Osteoblast (primary cell): ENCODE measurements around the gene OST4. TPM values are rescaled to one million over a fixed set of nuclear protein-coding genes. Genes with fewer than 3 reads are reported as not detected.
"Not testable (repeated sequence)": the region's sequence is repeated elsewhere in the genome, so short reads cannot be mapped to it uniquely, and the experiment has no call there.

ENCODE experiments used
- DNase-seq: peaks from one replicate; pipeline ENCODE4 v3.0.0; 2011; ENCODE audit warnings: low spot score, mixed read lengths; ENCODE audit not compliant: insufficient read length; ENCODE audit errors: missing footprints
- H2AFZ ChIP-seq: 2 replicates; pipeline ENCODE4 v1.6.0; 2011; ENCODE audit warnings: mild to moderate bottlenecking, low read length
- H3K27ac ChIP-seq: 2 replicates; pipeline ENCODE4 v1.5.1; 2011; ENCODE audit warnings: mild to moderate bottlenecking, low read depth, low read length, moderate library complexity
- H3K27me3 ChIP-seq: 2 replicates; pipeline ENCODE4 v1.6.0; 2012; ENCODE audit warnings: mild to moderate bottlenecking, control low read depth, inconsistent platforms, low read length, moderate library complexity; ENCODE audit not compliant: insufficient read depth
- H3K36me3 ChIP-seq: 2 replicates; pipeline ENCODE4 v1.5.1; 2011; ENCODE audit warnings: mild to moderate bottlenecking, low read length, control low read depth, moderate library complexity; ENCODE audit not compliant: insufficient read depth
- H3K4me1 ChIP-seq: 2 replicates; pipeline ENCODE4 v1.5.1; 2011; ENCODE audit warnings: mild to moderate bottlenecking, low read length, control low read depth, moderate library complexity; ENCODE audit not compliant: insufficient read depth
- H3K4me2 ChIP-seq: 2 replicates; pipeline ENCODE4 v1.6.0; 2011; ENCODE audit warnings: mild to moderate bottlenecking, low read length; ENCODE audit not compliant: insufficient read depth
- H3K4me3 ChIP-seq: fragments of 200-600 bp; sonication (generic); 3 replicates; pipeline ENCODE4 v1.5.1; 2012; ENCODE audit warnings: mild to moderate bottlenecking, low read length, inconsistent platforms; ENCODE audit not compliant: insufficient read depth
- H3K79me2 ChIP-seq: 2 replicates; pipeline ENCODE4 v1.6.0; 2012; ENCODE audit warnings: mild to moderate bottlenecking, low read length, control low read depth, inconsistent platforms; ENCODE audit not compliant: insufficient read depth
- H3K9me3 ChIP-seq: 2 replicates; pipeline ENCODE4 v1.5.1; 2011; ENCODE audit warnings: low read depth, low read length, control low read depth
- H4K20me1 ChIP-seq: 2 replicates; pipeline ENCODE4 v1.6.0; 2012; ENCODE audit warnings: mild to moderate bottlenecking, low read length, control low read depth; ENCODE audit not compliant: insufficient read depth
- total RNA-seq: library from RNA; depleted of rRNA; stranded (reverse); fragments of >200 nt; gene quantifications from 2 replicates; pipeline ENCODE4 v1.2.3, GENCODE V29; 2012
- TF ChIP-seq, protein P1 (sequence below): IDR thresholded peaks from 2 replicates; pipeline ENCODE4 v1.5.1; 2011; ENCODE audit warnings: mild to moderate bottlenecking, low read depth, low read length, moderate library complexity; ENCODE audit errors: extremely low read depth

Gene OST4
- total RNA-seq, 1 donor: 202 TPM

DNA sequence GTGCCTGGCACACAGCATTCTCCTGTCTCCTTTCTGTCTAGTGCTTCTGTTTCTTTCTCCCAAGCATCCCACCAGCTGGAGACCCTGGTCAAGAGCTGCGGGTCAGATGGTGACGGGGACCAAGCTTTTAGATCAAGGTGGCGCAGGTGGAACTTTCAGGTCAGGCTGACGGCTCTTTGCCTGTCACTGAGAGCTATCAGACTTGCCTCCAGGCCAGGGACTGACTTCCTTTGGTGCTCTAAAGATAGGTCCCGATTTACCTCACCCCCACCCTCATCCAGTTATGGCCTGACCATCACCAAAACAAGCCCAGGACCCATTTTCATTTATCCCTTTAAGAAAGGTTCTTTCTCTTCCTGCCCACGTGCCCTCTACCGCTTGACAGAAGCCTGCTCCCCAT lies 5.8 kb upstream of the OST4 start:
- TF ChIP-seq, protein P1, sequence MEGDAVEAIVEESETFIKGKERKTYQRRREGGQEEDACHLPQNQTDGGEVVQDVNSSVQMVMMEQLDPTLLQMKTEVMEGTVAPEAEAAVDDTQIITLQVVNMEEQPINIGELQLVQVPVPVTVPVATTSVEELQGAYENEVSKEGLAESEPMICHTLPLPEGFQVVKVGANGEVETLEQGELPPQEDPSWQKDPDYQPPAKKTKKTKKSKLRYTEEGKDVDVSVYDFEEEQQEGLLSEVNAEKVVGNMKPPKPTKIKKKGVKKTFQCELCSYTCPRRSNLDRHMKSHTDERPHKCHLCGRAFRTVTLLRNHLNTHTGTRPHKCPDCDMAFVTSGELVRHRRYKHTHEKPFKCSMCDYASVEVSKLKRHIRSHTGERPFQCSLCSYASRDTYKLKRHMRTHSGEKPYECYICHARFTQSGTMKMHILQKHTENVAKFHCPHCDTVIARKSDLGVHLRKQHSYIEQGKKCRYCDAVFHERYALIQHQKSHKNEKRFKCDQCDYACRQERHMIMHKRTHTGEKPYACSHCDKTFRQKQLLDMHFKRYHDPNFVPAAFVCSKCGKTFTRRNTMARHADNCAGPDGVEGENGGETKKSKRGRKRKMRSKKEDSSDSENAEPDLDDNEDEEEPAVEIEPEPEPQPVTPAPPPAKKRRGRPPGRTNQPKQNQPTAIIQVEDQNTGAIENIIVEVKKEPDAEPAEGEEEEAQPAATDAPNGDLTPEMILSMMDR: no peak
- peaks cover 37% of the 10 kb centered on the region for H3K79me2 ChIP-seq
- no peak overlapping the region for H3K4me2 ChIP-seq
- peaks cover 59% of the 10 kb centered on the region for H3K4me1 ChIP-seq
- H3K4me3 ChIP-seq: no peak overlapping the region
- H2AFZ ChIP-seq: no peak overlapping the region
- H3K27me3 ChIP-seq: no peaks in the 10 kb centered on the region
- H3K36me3 ChIP-seq: peaks cover 9% of the 10 kb centered on the region
- DNase-seq: peak; percentile 51
- H3K9me3 ChIP-seq: no peaks in the 10 kb centered on the region
- no peak overlapping the region for H3K27ac ChIP-seq
- H4K20me1 ChIP-seq: peaks cover 16% of the 10 kb centered on the region

DNA sequence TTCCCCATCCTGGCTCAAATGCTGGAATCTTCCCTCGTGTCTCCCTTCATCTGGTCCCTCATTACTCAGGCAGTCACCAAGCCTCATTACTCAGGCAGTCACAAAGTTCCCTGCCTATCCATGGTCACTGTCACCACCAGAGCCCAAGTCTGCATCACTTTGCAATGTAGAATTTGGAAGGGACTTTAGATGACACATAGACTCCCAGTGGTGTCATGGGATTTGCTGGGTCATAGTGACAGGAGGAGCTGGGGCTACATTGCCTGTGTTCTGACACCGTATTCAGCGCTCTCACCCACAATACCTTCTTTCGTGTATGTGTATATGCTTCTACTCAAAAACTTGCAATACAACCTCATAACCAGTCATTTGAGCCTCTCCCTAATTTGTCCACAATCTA lies 4.9 kb upstream of the OST4 start:
- H3K9me3 ChIP-seq: no peaks in the 10 kb centered on the region
- DNase-seq: peak; percentile 46
- peaks cover 7% of the 10 kb centered on the region for H4K20me1 ChIP-seq
- H2AFZ ChIP-seq: no peak overlapping the region
- H3K27ac ChIP-seq: no peak overlapping the region
- peaks cover 1% of the 10 kb centered on the region for H3K36me3 ChIP-seq
- H3K79me2 ChIP-seq: peaks cover 30% of the 10 kb centered on the region
- H3K27me3 ChIP-seq: no peaks in the 10 kb centered on the region
- TF ChIP-seq, protein P1: no peak
- H3K4me2 ChIP-seq: no peak overlapping the region
- no peak overlapping the region for H3K4me3 ChIP-seq
- peaks cover 59% of the 10 kb centered on the region for H3K4me1 ChIP-seq

DNA sequence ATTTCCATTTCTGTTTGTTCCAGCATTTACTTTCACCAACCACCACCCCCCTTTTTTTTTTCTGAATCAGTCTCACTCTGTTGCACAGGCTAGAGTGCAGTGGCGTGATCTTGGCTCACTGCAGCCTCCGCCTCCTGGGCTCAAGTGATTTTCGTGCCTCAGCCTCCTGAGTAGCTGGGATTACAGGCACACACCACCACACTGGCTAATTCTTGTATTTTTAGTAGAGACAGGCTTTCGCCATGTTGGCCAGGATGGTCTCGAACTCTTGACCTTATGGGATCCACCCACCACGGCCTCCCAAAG lies 4.1 kb upstream of the OST4 start:
- not testable (repeated sequence) for H3K4me2 ChIP-seq, H3K27me3 ChIP-seq, H4K20me1 ChIP-seq, H3K27ac ChIP-seq, H2AFZ ChIP-seq, H3K9me3 ChIP-seq, H3K4me3 ChIP-seq, DNase-seq, H3K36me3 ChIP-seq
- H3K79me2 ChIP-seq: peaks cover 30% of the 10 kb centered on the region
- H3K4me1 ChIP-seq: peaks cover 53% of the 10 kb centered on the region

GRCh38 chr2:27074738-27075565 lies 3.5 kb upstream of the OST4 start:
- Histone ChIP-seq H2AFZ (no peak overlapping the region), H3K79me2 (peaks cover 30% of the 10 kb centered on the region), H4K20me1 (peaks cover 7% of the 10 kb centered on the region), H3K4me2 (no peak overlapping the region), H3K4me3 (no peak overlapping the region), H3K4me1 (peaks cover 53% of the 10 kb centered on the region), H3K27me3 (no peaks in the 10 kb centered on the region), H3K9me3 (no peaks in the 10 kb centered on the region), H3K36me3 (peaks cover 4% of the 10 kb centered on the region), H3K27ac (no peak overlapping the region)
- peak; percentile 66 for DNase-seq
- TF ChIP-seq, protein P1: no peak
